Osteocyte (in vitro differentiated cells): ENCODE data around the gene TOP1. TPM values are rescaled to one million over a fixed set of nuclear protein-coding genes. Genes with fewer than 3 reads are reported as not detected.
A peak's percentile ranks its signal among the peaks of the same experiment; 100 is the strongest.

Source experiments
- DNase-seq: peaks from one replicate; pipeline ENCODE4 v3.0.0; 2021; ENCODE audit warnings: mixed read lengths; ENCODE audit not compliant: unreplicated experiment; ENCODE audit errors: extremely low spot score
- H3K27ac Mint-ChIP-seq: one replicate; pipeline ENCODE4 v1.8.0; 2021; ENCODE audit warnings: mild to moderate bottlenecking, mixed read lengths; ENCODE audit not compliant: unreplicated experiment
- H3K27me3 Mint-ChIP-seq: one replicate; pipeline ENCODE4 v1.8.0; 2021; ENCODE audit warnings: mixed read lengths; ENCODE audit not compliant: unreplicated experiment
- H3K36me3 Mint-ChIP-seq: one replicate; pipeline ENCODE4 v1.8.0; 2021; ENCODE audit warnings: mixed read lengths; ENCODE audit not compliant: unreplicated experiment
- H3K4me1 Mint-ChIP-seq: one replicate; pipeline ENCODE4 v1.8.0; 2021; ENCODE audit warnings: mixed read lengths; ENCODE audit not compliant: unreplicated experiment
- H3K4me3 Mint-ChIP-seq: one replicate; pipeline ENCODE4 v1.8.0; 2021; ENCODE audit warnings: mild to moderate bottlenecking, moderate library complexity, mixed read lengths; ENCODE audit not compliant: unreplicated experiment
- H3K9me3 Mint-ChIP-seq: one replicate; pipeline ENCODE4 v1.8.0; 2021; ENCODE audit warnings: mixed read lengths; ENCODE audit not compliant: unreplicated experiment
- total RNA-seq: library from RNA; stranded (reverse); gene quantifications from 2 replicates; pipeline ENCODE4 v1.2.1, GENCODE V29; 2021
- TF ChIP-seq, protein P1 (sequence below): fragments of 200-600 bp; sonication (generic); IDR thresholded peaks from 2 replicates; pipeline ENCODE4 v1.5.0; 2021; ENCODE audit warnings: antibody characterized with exemption, mild to moderate bottlenecking, moderate library complexity

Gene TOP1
- total RNA-seq, 1 donor from 2014 or later = 51.1 TPM

DNA sequence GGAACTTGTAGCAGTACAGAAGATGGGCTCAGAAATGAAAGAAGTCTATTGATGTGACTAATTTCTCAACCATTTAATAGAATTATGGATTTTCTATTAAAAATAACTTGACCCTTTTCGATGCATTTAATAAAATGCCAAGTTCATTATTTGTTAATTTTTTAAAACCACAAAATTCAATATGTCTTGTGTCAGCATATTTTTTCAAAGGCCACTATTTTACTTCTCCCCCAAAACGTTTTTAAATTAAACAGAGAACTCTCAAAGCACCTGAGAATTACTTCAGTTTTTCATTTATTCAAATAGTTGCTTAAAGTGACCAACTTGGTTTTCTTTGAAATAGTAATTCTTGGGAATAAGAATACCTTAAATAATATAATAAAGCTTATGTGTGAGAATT, 8.6 kb downstream of the TOP1 start:
- no peaks in the 10 kb centered on the region for H3K9me3 Mint-ChIP-seq
- peaks cover 54% of the 10 kb centered on the region for H3K4me1 Mint-ChIP-seq
- H3K36me3 Mint-ChIP-seq = peaks cover 22% of the 10 kb centered on the region
- TF ChIP-seq, protein P1, sequence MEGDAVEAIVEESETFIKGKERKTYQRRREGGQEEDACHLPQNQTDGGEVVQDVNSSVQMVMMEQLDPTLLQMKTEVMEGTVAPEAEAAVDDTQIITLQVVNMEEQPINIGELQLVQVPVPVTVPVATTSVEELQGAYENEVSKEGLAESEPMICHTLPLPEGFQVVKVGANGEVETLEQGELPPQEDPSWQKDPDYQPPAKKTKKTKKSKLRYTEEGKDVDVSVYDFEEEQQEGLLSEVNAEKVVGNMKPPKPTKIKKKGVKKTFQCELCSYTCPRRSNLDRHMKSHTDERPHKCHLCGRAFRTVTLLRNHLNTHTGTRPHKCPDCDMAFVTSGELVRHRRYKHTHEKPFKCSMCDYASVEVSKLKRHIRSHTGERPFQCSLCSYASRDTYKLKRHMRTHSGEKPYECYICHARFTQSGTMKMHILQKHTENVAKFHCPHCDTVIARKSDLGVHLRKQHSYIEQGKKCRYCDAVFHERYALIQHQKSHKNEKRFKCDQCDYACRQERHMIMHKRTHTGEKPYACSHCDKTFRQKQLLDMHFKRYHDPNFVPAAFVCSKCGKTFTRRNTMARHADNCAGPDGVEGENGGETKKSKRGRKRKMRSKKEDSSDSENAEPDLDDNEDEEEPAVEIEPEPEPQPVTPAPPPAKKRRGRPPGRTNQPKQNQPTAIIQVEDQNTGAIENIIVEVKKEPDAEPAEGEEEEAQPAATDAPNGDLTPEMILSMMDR = no peak
- H3K27me3 Mint-ChIP-seq = no peaks in the 10 kb centered on the region
- no peak overlapping the region for H3K27ac Mint-ChIP-seq
- DNase-seq = no peak
- no peak overlapping the region for H3K4me3 Mint-ChIP-seq

- no peak for DNase-seq
- no peaks in the 10 kb centered on the region for H3K27me3 Mint-ChIP-seq
- TF ChIP-seq, protein P1 = no peak
- H3K27ac Mint-ChIP-seq = no peak overlapping the region
- H3K36me3 Mint-ChIP-seq = peaks cover 26% of the 10 kb centered on the region
- peaks cover 45% of the 10 kb centered on the region for H3K4me1 Mint-ChIP-seq
- H3K4me3 Mint-ChIP-seq = no peak overlapping the region
- H3K9me3 Mint-ChIP-seq = no peaks in the 10 kb centered on the region
These were observed 9.7 kb downstream of the TOP1 start for GRCh38 chr20:41038149-41038877.

DNA sequence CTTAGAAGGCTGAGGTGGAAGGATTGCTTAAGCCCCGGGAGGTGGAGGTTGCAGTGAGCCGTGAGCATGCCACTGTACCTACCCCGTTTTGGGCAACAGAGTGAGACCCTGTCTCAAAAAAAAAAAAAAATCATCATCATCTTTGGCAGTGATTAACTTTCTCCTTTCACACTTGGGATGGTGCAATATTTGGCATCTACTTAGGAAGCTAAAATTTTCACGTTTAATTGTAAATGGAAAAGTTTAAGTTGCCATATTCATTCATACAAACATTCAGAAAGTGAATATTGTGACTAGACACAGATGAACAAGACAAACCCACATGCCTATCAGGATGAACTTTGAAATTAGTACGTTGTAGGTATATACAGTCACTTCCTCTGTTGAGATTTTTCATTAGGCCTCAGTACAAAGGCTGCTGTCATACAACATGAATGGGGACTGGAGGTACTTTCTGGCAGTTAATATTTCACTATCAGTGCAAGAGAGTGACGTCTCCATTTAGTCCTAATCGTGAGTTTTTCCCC, 10.3 kb downstream of the TOP1 start:
- Mint-ChIP-seq H3K27me3 (no peaks in the 10 kb centered on the region), H3K27ac (no peak overlapping the region), H3K36me3 (peaks cover 23% of the 10 kb centered on the region), H3K9me3 (no peaks in the 10 kb centered on the region), H3K4me1 (peaks cover 39% of the 10 kb centered on the region), H3K4me3 (no peak overlapping the region)
- TF ChIP-seq, protein P1 = no peak
- no peak for DNase-seq

- no peaks in the 10 kb centered on the region for H3K9me3 Mint-ChIP-seq
These were observed 12.2 kb downstream of the TOP1 start for GRCh38 chr20:41040855-41041254.

GRCh38 chr20:41041693-41042092, 13.1 kb downstream of the TOP1 start:
- H3K27ac Mint-ChIP-seq = no peak overlapping the region
- H3K27me3 Mint-ChIP-seq = no peaks in the 10 kb centered on the region
- DNase-seq = no peak
- H3K4me1 Mint-ChIP-seq = peaks cover 28% of the 10 kb centered on the region
- TF ChIP-seq, protein P1 = no peak
- H3K9me3 Mint-ChIP-seq = no peaks in the 10 kb centered on the region
- H3K36me3 Mint-ChIP-seq = peaks cover 14% of the 10 kb centered on the region
- no peak overlapping the region for H3K4me3 Mint-ChIP-seq

More at GRCh38 chr20:41040855-41041254, 12.2 kb downstream of the TOP1 start:
- H3K4me3 Mint-ChIP-seq = no peak overlapping the region
- TF ChIP-seq, protein P1 = no peak
- peaks cover 17% of the 10 kb centered on the region for H3K36me3 Mint-ChIP-seq
- H3K27ac Mint-ChIP-seq = peak overlapping the region; percentile 31
- H3K4me1 Mint-ChIP-seq = peaks cover 28% of the 10 kb centered on the region
- no peaks in the 10 kb centered on the region for H3K27me3 Mint-ChIP-seq
- DNase-seq = no peak
